GM19193 (cell line): Measurements from ENCODE around the gene RPL39L.

Source experiments
- POLR2A ChIP-seq: IDR thresholded peaks from 4 replicates; pipeline ENCODE4 v1.6.1; 2011; ENCODE audit not compliant: insufficient read depth, insufficient read length; ENCODE audit errors: extremely low read depth

The RPL39L gene

DNA sequence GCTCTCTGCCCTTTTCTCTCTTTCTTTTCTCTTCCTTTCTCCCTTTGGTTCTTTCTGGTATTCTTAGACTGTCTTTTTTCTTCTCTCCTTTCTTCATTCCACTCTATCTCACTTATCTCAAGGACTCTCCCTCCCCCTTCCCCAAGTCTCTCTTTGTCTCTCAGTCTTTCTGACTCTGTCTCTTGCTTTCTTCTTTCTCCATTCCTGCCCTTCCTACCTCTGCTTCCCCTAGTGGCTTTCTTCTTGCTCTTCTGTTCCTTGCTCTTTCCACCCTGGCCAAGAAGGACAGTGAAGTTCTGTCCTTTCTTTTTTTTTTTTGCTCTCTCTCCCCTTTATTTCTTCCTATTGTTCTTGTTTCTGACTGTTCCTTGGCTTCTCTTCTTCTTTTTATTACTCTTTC lies 22.3 kb upstream of the RPL39L start:
- TF ChIP-seq POLR2A, result no peak

- no peak for TF ChIP-seq POLR2A
Measured at GRCh38 chr3:187150599-187150998, 11.3 kb upstream of the RPL39L start.

GRCh38 chr3:187150186-187150585 lies 10.9 kb upstream of the RPL39L start:
- TF ChIP-seq POLR2A, result no peak

DNA sequence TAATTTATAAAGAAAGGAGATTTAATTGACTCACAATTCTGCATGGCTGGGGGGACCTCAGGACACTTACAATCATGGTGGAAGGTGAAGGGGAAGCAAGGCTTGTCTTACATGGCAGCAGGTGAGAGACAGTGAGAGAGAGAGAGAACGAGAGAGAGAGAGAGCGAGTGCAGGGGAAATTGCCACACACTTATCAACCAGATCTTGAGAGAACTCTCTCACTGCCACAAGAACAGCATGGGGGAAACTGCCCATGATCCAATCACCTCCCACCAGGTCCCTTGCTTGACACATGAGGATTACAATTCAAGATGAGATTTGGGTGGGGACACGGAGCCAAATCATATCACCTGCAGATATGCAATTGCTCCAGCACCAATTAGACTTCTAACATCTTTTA lies 7.1 kb upstream of the RPL39L start:
- TF ChIP-seq POLR2A, result no peak

DNA sequence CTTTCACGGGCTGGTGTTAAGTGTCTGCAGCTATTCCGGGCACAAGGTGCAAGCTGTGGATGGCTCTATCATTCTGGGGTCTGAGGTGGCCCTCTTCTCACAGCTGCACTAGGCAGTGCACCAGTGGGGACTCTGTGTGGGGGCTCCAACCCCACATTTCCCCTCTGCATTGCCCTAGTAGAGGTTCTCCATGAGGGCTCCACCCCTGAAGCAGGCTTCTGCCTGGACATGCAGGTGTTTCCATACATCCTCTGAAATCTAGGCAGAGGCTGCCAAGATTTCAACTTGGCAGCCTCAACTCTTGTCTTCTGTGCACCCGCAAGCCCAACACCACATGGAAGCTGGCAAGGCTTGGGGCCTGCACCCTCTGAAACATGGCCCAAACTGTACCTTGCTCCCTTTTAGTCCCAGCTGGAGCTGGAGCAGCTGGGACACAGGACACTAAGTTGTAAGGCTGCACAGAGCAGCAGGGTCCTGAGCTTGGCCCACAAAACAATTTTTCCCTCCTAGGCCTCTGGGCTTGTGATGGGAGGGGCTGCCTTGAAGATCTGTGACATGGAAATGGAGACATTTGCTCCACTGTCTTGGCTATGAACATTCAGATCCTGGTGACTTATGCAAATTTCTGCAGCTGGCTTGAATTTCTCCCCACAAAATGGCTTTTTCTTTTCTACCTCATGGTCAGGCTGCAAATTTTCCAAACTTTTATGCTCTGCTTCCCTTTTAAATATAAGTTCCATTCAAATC lies 6.0 kb upstream of the RPL39L start:
- no peak for TF ChIP-seq POLR2A

- no peak for TF ChIP-seq POLR2A
Measured at GRCh38 chr3:187139895-187140253, 578 bp upstream of the RPL39L start.

DNA sequence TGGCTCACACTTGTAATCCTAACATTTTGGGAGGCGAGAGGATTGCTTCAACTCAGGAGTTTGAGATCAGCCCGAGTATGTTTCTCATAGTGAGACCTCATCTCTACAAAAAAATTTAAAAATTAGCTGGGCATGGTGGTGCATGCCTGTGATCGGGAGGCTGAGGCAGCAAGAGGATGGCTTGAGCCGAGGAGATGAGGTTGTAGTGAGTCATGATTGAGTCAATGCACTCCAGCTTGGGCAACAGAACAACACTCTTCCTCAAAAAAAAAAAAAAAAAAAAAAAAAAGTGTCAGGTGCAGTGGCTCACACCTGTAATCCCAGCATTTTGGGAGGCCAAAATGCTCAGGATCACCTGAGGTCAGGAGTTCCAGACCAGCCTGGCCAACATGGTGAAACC lies 2.4 kb downstream of the RPL39L start:
- TF ChIP-seq POLR2A, result no peak

GRCh38 chr3:187136337-187136736 lies 3.0 kb downstream of the RPL39L start:
- TF ChIP-seq POLR2A, result no peak

DNA sequence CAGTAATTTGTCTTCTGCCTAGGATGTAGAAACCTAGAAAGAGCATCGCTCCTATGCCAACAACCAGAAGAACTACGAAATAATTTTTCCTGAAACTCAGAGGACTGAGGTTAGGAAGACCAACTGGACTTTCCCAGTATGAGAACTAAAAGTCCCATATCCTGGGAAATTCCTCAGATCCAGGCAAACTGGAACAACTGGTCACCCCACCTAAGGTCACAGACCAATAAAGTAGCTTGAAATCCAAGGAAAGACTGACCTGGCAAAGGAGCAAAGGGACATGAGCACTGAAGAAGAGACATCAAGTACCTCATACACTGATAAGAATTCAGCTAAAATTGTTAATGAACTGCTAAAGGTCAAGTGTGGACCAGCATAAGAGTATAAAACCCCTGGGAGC lies 6.6 kb downstream of the RPL39L start:
- no peak for TF ChIP-seq POLR2A

DNA sequence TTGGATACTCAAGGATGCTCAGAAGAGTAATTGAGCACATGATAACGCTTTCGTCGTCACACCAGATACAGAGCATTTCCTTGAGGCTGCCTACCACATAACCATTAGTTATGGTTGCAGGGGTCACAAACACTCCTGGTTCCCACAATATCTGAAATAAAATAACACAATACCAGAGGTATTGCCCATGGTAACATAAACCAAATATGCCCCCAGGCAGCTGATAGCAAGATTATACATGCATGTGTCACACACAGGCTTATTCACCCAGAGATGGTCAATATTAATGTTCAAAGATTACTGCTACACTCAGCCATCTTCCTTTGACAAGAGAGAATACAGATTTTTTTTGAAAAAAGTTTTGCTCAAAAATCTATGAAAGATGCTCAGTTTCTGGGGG lies 7.3 kb downstream of the RPL39L start:
- no peak for TF ChIP-seq POLR2A

- no peak for TF ChIP-seq POLR2A
Measured at GRCh38 chr3:187130346-187131066, 8.8 kb downstream of the RPL39L start.

- TF ChIP-seq POLR2A, result no peak
Measured at GRCh38 chr3:187125319-187126031, 13.8 kb downstream of the RPL39L start.

DNA sequence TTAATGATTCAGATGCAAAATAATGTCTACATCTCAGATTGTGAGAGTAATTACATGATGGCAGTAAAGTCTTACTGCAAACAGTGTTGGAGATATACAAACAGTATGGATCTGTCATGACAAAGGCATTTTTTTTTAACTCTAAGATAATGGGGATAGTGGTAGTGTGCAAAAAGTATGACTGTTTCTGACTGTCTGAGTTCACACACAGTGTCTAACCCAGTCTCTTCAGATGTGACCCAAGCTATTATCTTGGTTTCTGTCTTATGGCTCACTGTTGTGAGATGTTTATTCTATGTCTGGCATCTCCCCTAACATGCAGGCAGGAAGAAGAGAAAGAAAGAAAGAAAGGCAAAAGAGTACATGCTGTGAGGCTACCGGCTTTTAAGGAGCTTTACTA lies 17.0 kb downstream of the RPL39L start:
- TF ChIP-seq POLR2A, result no peak

DNA sequence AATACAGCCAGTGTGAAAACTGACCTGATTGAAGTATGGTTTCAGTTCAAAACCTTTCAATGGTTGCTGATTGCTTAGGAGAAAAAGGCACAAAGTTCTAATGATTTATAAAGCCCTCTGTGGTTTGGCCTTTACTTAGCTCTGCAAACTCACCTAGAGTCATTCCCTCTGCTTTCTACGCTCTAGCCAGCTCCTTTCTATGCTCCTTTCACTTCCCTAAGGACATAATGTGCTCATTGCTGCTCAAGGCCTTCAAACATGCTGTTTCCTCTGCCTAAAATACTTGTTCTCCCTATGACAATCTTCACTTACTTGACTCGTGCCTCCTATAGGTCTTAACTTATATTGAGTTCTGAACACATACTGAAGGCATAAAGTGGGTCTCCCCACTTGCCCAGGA lies 19.0 kb downstream of the RPL39L start:
- no peak for TF ChIP-seq POLR2A

- TF ChIP-seq POLR2A, result no peak
Measured at GRCh38 chr3:187114511-187114910, 24.8 kb downstream of the RPL39L start.
